SK-N-SH (cell line): ENCODE measurements around the gene TMPRSS11E. TPM values are rescaled to one million over a fixed set of nuclear protein-coding genes. Genes with fewer than 3 reads are reported as not detected.

Experiments
- CTCF ChIA-PET: fragments of 300-600, 350-600 bp; formaldehyde crosslinking; extraction: SDS; loops from one replicate; lab custom pipeline; 2021; lab: Yijun Ruan, JAX
- POLR2A ChIA-PET: fragments of 350-600 bp; sonication (Branson Sonifier 250); formaldehyde crosslinking; extraction: SDS; loops from one replicate; lab custom pipeline; 2020; ENCODE audit warnings: antibody characterized with exemption, inconsistent platforms; lab: Yijun Ruan, JAX
- DNase-seq: peaks from one replicate; pipeline ENCODE4 v3.0.0; 2012
- H2AFZ ChIP-seq: fragments of 200-600 bp; sonication (generic); 2 replicates; pipeline ENCODE4 v1.8.1; 2016; ENCODE audit warnings: antibody characterized with exemption, mild to moderate bottlenecking, low read depth
- H3F3A ChIP-seq: fragments of 200-600 bp; sonication (generic); replicated peaks from 2 replicates; pipeline ENCODE3; 2016; ENCODE audit warnings: antibody characterized with exemption, mild to moderate bottlenecking; ENCODE audit not compliant: insufficient read depth
- H3K27ac ChIP-seq, 2 experiments: fragments of 200-500 bp in 1 of 2; fragments of 200-600 bp in 1 of 2; sonication (Bioruptor generic) in 1 of 2; sonication (generic), shearing (Covaris generic) in 1 of 2; 2 replicates each; pipeline versions ENCODE4 v1.5.1 to v1.6.1; 2014 to 2016; ENCODE audit warnings: low read depth in 2 of 2, inconsistent platforms in 1 of 2, low read length in 1 of 2, mild to moderate bottlenecking in 1 of 2, mixed read lengths in 1 of 2
- H3K27me3 ChIP-seq: fragments of 200-600 bp; sonication (generic), shearing (Covaris generic); 2 replicates; pipeline ENCODE4 v1.6.1; 2016; ENCODE audit warnings: mixed run types; ENCODE audit not compliant: insufficient read depth
- H3K36me3 ChIP-seq, 2 experiments: fragments of 200-500 bp in 1 of 2; fragments of 200-600 bp in 1 of 2; sonication (Bioruptor generic) in 1 of 2; sonication (generic) in 1 of 2; replicated peaks in 1 of 2; 2 replicates each; pipeline versions ENCODE3 to v1.5.1; 2014 to 2016; ENCODE audit warnings: low read length in 1 of 2, mild to moderate bottlenecking in 1 of 2; ENCODE audit not compliant: insufficient read depth in 2 of 2, control insufficient read depth in 1 of 2
- H3K4me1 ChIP-seq, 2 experiments: fragments of 200-500 bp in 1 of 2; fragments of 200-600 bp in 1 of 2; sonication (Bioruptor generic) in 1 of 2; sonication (generic), shearing (Covaris generic) in 1 of 2; 2 replicates each; pipeline versions ENCODE4 v1.5.1 to v1.6.1; 2014 to 2016; ENCODE audit warnings: low read depth in 1 of 2, low read length in 1 of 2, mixed run types in 1 of 2; ENCODE audit not compliant: insufficient read depth in 2 of 2, control insufficient read depth in 1 of 2
- H3K4me2 ChIP-seq: fragments of 200-600 bp; sonication (generic), shearing (Covaris generic); 2 replicates; pipeline ENCODE4 v1.6.1; 2017; ENCODE audit warnings: mixed run types
- H3K4me3 ChIP-seq, 2 experiments: fragments of 200-500 bp in 1 of 2; fragments of 200-600 bp in 1 of 2; sonication (Bioruptor generic) in 1 of 2; sonication (generic), shearing (Covaris generic) in 1 of 2; 2 replicates each; pipeline versions ENCODE4 v1.5.1 to v1.8.1; 2014 to 2016; ENCODE audit warnings: low read depth in 2 of 2, inconsistent platforms in 1 of 2, low read length in 1 of 2, mild to moderate bottlenecking in 1 of 2, mixed read lengths in 1 of 2, moderate library complexity in 1 of 2
- H3K79me2 ChIP-seq: fragments of 200-600 bp; sonication (generic); 2 replicates; pipeline ENCODE4 v1.8.1; 2017; ENCODE audit warnings: mild to moderate bottlenecking; ENCODE audit not compliant: insufficient read depth
- H3K9ac ChIP-seq: fragments of 200-600 bp; sonication (generic); 2 replicates; pipeline ENCODE4 v1.6.1; 2017; ENCODE audit warnings: mixed run types
- H3K9me2 ChIP-seq: fragments of 200-600 bp; sonication (generic); 2 replicates; pipeline ENCODE4 v1.6.1; 2017; ENCODE audit warnings: mixed run types
- H3K9me3 ChIP-seq: fragments of 200-600 bp; sonication (generic); 2 replicates; pipeline ENCODE4 v1.6.1; 2017; ENCODE audit warnings: mixed run types, mild to moderate bottlenecking, moderate library complexity
- H4K20me1 ChIP-seq: fragments of 200-600 bp; sonication (generic); 2 replicates; pipeline ENCODE4 v1.6.1; 2017; ENCODE audit warnings: mild to moderate bottlenecking, mixed run types; ENCODE audit not compliant: insufficient read depth
- CTCF ChIP-seq: fragments of 200-600 bp; sonication (generic); IDR thresholded peaks from 2 replicates; pipeline ENCODE4 v1.6.1; 2017; ENCODE audit warnings: antibody characterized with exemption, mild to moderate bottlenecking, moderate library complexity
- ELF1 ChIP-seq: IDR thresholded peaks from 2 replicates; pipeline ENCODE4 v1.4.0; 2012
- FOSL2 ChIP-seq: IDR thresholded peaks from 2 replicates; pipeline ENCODE4 v1.4.0; 2012; ENCODE audit warnings: low read depth, mild to moderate bottlenecking, moderate library complexity, borderline replicate concordance
- FOXJ3 ChIP-seq: sonication (generic); formaldehyde crosslinking; IDR thresholded peaks from 2 replicates; pipeline ENCODE4 v1.5.1; 2020; ENCODE audit warnings: mild to moderate bottlenecking, missing genetic modification reagents
- GABPA ChIP-seq: IDR thresholded peaks from 2 replicates; pipeline ENCODE4 v1.4.0; 2012; ENCODE audit warnings: low read depth, mild to moderate bottlenecking
- GATA2 ChIP-seq: sonication (generic); formaldehyde crosslinking; IDR thresholded peaks from 2 replicates; pipeline ENCODE4 v1.5.0; 2020; ENCODE audit warnings: mild to moderate bottlenecking, missing genetic modification reagents
- IRF3 ChIP-seq: fragments of 150-350 bp; IDR thresholded peaks from 2 replicates; pipeline ENCODE4 v1.6.1; 2016; ENCODE audit warnings: mild to moderate bottlenecking, low read depth, low read length
- JUND ChIP-seq: IDR thresholded peaks from 2 replicates; pipeline ENCODE4 v1.4.0; 2012
- MAX ChIP-seq: IDR thresholded peaks from 2 replicates; pipeline ENCODE4 v1.4.0; 2012; ENCODE audit warnings: low read depth
- MXI1 ChIP-seq: IDR thresholded peaks from 2 replicates; pipeline ENCODE4 v1.6.1; 2012; ENCODE audit warnings: mild to moderate bottlenecking, low read depth, low read length, improper control_type of control experiment
- NFIC ChIP-seq: IDR thresholded peaks from 2 replicates; pipeline ENCODE4 v1.4.0; 2012; ENCODE audit warnings: borderline replicate concordance
- RCOR1 ChIP-seq: fragments of 150-350 bp; IDR thresholded peaks from 2 replicates; pipeline ENCODE4 v1.6.1; 2017; ENCODE audit warnings: antibody characterized with exemption, low read length
- REST ChIP-seq: IDR thresholded peaks from 2 replicates; pipeline ENCODE4 v1.6.1; 2012; ENCODE audit warnings: mild to moderate bottlenecking, low read depth, low read length, moderate library complexity
- RFX5 ChIP-seq: IDR thresholded peaks from 2 replicates; pipeline ENCODE4 v1.6.1; 2012; ENCODE audit warnings: mild to moderate bottlenecking, improper control_type of control experiment, low read length
- RXRA ChIP-seq: IDR thresholded peaks from 2 replicates; pipeline ENCODE4 v1.4.0; 2012; ENCODE audit warnings: low read depth, mild to moderate bottlenecking, borderline replicate concordance
- SMC3 ChIP-seq: IDR thresholded peaks from 2 replicates; pipeline ENCODE4 v1.6.1; 2012; ENCODE audit warnings: low read depth, low read length, improper control_type of control experiment
- TCF12 ChIP-seq: IDR thresholded peaks from 2 replicates; pipeline ENCODE4 v1.4.0; 2012
- USF1 ChIP-seq: IDR thresholded peaks from 2 replicates; pipeline ENCODE4 v1.4.0; 2012; ENCODE audit warnings: low read depth, borderline replicate concordance
- WGBS: methylation state at CpG from one replicate; pipeline ENCODE4 v1.1.6; 2017; ENCODE audit warnings: low lambda C conversion rate; 5-methylcytosine and 5-hydroxymethylcytosine counted together
- polyA plus RNA-seq, 3 experiments: library from polyadenylated mRNA; depleted of rRNA; stranded (reverse); fragments of >200 nt; gene quantifications; 2 replicates each; pipeline ENCODE4 v1.2.3, GENCODE V29; 2012

The TMPRSS11E gene
- polyA plus RNA-seq, 1 of the 3 experiments (the other 2 are of a cell fraction): not detected

GRCh38 chr4:68433582-68433981, 13.7 kb upstream of the TMPRSS11E start:
- no peaks in the 10 kb centered on the region; the same call in 1 of the 2 replicates for H3K27me3 ChIP-seq
- H3K9me3 ChIP-seq: no peaks in the 10 kb centered on the region
- H3K79me2 ChIP-seq: no peaks in the 10 kb centered on the region
- no peak overlapping the region for H3K4me3 ChIP-seq
- ChIA-PET POLR2A (no interaction called here), CTCF (no interaction called here)
- no peaks in the 10 kb centered on the region for H3F3A ChIP-seq
- H4K20me1 ChIP-seq: no peaks in the 10 kb centered on the region
- no peaks in the 10 kb centered on the region for H3K4me1 ChIP-seq
- TF ChIP-seq RXRA (no peak), MAX (no peak), RCOR1 (no peak), IRF3 (no peak), TCF12 (no peak), FOSL2 (no peak), REST (no peak), CTCF (no peak), GABPA (no peak), FOXJ3 (CRISPR knock-in tag) (no peak), SMC3 (no peak), USF1 (no peak), MXI1 (no peak), ELF1 (no peak), RFX5 (no peak), NFIC (no peak), GATA2 (CRISPR knock-in tag) (no peak), JUND (no peak)
- no peak overlapping the region for H3K27ac ChIP-seq
- H3K9ac ChIP-seq: no peak overlapping the region
- 31% methylated on average over 5 of the region's 5 CpGs for WGBS
- no peak for DNase-seq
- no peaks in the 10 kb centered on the region for H3K36me3 ChIP-seq
- H3K4me2 ChIP-seq: no peak overlapping the region
- H2AFZ ChIP-seq: no peak overlapping the region
- H3K9me2 ChIP-seq: no peaks in the 10 kb centered on the region
